Measurements from ENCODE around the gene ASGR2.

ASGR2 gene

DNA sequence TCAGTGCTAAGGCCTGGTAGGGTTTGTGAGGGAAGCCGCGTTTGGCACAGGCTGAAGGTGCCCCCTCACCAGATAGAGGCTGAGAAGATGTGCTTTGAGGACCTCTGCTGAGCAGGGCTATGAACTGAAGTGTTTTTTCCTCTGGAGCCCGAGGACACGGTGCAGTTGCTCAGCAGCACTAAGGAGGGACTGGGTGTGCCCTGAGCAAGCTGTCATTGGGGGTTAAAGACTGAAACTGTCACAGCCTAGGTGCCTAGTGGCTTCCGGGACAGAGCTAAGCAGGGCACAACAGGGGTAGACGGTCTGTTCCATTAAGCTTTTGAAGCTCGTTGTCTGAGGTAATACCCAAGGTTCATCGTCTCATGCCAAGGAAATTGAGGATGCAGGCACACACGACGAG is 24.8 kb upstream of the ASGR2 start:
- DNase-seq (ENCODE audit: low read depth), result no peak
- H3K4me3 ChIP-seq (ENCODE audit: low read depth, low read length), result no peak overlapping the region
- TF ChIP-seq, protein P1, sequence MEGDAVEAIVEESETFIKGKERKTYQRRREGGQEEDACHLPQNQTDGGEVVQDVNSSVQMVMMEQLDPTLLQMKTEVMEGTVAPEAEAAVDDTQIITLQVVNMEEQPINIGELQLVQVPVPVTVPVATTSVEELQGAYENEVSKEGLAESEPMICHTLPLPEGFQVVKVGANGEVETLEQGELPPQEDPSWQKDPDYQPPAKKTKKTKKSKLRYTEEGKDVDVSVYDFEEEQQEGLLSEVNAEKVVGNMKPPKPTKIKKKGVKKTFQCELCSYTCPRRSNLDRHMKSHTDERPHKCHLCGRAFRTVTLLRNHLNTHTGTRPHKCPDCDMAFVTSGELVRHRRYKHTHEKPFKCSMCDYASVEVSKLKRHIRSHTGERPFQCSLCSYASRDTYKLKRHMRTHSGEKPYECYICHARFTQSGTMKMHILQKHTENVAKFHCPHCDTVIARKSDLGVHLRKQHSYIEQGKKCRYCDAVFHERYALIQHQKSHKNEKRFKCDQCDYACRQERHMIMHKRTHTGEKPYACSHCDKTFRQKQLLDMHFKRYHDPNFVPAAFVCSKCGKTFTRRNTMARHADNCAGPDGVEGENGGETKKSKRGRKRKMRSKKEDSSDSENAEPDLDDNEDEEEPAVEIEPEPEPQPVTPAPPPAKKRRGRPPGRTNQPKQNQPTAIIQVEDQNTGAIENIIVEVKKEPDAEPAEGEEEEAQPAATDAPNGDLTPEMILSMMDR (IDR thresholded peaks at IDR 0.05; ENCODE audit: control insufficient read depth, extremely low read depth, insufficient read depth), result no peak

DNA sequence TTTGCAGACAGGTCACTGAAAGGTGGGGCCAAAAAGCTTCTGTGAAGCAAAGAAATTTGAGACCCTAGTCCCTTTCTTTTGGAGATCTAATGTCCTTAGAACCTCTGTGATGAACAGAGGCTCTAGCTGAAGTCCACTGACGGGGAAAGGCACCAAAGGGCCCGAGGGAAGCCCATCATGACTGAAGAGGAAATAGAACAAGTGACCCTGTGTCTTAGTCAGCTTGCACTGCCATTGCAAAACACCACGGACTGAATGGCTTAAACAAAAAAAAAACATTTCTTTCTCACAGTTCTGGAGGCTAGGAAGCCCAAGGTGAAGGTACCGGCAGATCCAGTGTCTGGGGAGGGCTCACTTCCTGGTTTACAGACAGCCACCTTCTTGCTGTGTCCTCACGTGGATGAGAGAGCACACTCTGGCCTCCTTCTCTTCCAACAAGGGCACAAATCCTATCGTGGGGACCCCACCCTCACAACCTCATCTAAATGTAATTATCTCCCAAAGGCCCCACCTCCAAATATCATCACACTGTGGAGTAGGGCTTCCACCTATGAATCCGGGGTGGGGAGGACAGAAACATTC is 24.3 kb upstream of the ASGR2 start:
- H3K4me3 ChIP-seq (ENCODE audit: low read depth, low read length), result no peak overlapping the region
- TF ChIP-seq, protein P1 (IDR thresholded peaks at IDR 0.05; ENCODE audit: control insufficient read depth, extremely low read depth, insufficient read depth), result no peak
- no peak for DNase-seq (ENCODE audit: low read depth)

DNA sequence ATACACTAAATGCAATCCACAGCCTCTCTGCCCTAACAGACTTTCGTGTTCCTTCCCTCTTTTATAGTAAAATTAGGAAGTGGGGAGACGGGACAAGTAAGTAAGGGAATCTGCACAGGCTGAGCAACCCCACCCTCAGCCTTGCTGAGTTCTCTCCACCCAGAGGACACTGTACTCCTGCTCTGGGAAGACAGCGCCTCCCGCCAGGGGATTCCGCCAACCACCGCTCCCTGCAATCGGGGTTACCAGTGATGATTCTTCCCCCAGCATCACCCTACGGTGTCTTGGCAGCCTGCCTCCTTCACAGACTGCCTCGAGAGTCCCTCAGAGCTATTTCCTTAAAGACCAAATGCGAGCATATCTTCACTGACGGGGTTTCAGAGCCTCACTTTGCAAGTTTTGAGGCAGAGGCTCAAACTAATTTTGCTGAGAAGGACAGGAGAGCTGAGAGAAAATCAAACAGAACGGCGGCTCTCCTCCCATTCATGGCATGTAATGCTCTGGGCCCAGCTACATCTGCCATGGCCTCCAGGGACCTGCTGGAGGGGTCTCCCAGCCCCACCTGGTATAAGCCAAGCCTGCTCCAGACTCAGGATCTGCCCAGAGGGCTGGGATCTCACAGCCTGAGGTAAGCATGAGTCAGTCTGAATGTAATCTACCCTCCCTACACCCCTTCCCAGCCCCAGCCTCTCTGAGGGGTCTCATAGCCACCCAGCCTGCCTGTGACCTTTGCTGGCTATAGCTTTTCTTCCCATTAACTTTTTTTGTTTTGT is 22.7 kb upstream of the ASGR2 start:
- DNase-seq (ENCODE audit: low read depth), result no peak
- TF ChIP-seq, protein P1 (IDR thresholded peaks at IDR 0.05; ENCODE audit: control insufficient read depth, extremely low read depth, insufficient read depth), result no peak
- H3K4me3 ChIP-seq (ENCODE audit: low read depth, low read length), result no peak overlapping the region

DNA sequence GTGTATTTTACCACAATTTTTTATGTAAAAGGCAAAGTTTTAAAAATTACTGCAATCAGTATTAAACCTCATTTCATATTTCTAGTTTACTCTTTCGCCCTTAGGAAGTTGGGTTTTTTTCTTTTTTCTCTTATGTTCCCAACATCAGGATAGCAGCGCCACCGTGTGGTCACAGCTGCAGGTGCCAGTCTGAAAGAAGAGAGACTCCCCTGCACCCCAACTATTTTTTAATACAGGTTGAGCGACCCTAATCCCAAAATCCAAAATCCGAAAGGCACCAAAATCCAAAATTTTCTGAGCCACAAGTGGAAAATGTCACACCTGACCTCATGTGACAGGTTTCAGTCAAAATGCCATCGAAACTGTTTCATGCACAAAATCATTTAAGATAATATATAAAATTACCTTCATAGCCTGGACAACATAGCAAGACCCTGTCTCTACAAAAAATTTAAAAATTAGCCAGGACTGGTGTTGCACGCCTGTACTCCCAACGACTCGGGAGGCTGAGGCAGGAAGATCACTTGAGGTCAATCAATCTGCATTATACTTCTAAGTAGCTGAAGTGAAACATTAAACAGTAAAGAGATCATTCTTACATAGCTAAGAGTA is 21.8 kb upstream of the ASGR2 start:
- TF ChIP-seq, protein P1 (IDR thresholded peaks at IDR 0.05; ENCODE audit: control insufficient read depth, extremely low read depth, insufficient read depth), result peak; percentile 88
- H3K4me3 ChIP-seq (ENCODE audit: low read depth, low read length), result no peak overlapping the region
- DNase-seq (ENCODE audit: low read depth), result peak; percentile 28

DNA sequence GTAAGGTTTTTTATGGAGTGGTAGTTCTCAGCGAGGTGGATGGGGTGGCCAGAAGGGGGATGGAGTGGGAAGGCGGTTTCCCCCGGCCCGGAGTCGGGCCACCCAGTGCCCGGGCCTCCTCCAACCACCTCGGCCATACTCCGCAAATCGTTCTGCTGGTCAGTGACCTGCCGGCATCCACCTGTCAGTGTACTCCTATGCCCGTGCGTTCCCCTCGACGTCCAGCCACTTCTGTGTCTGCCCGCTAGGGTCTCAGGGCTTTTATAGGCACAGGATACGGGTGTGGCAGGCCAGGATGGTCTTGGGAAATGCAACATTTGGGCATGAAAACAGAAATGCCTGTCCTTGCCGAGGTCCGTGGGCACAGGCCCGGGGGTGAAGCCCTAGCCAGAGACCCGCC is 19.3 kb upstream of the ASGR2 start:
- no peak for DNase-seq (ENCODE audit: low read depth)
- TF ChIP-seq, protein P1 (IDR thresholded peaks at IDR 0.05; ENCODE audit: control insufficient read depth, extremely low read depth, insufficient read depth), result no peak
- no peak overlapping the region for H3K4me3 ChIP-seq (ENCODE audit: low read depth, low read length)

- no peak for DNase-seq (ENCODE audit: low read depth)
- no peak overlapping the region for H3K4me3 ChIP-seq (ENCODE audit: low read depth, low read length)
- TF ChIP-seq, protein P1 (IDR thresholded peaks at IDR 0.05; ENCODE audit: control insufficient read depth, extremely low read depth, insufficient read depth), result no peak
These were observed 18.8 kb upstream of the ASGR2 start for GRCh38 chr17:7133424-7133823.

All from LNCaP clone FGC (cell line).